ENCODE measurements around the gene LMF2.
"Not testable (repeated sequence)": the region's sequence is repeated elsewhere in the genome, so short reads cannot be mapped to it uniquely, and the experiment has no call there.

LMF2 gene

GRCh38 chr22:50544078-50544745 lies 36.7 kb upstream of the LMF2 start:
- DNase-seq (ENCODE audit: low spot score in 2 of 2) (peak; percentile 83 to 86), ATAC-seq (ENCODE audit: low read depth) (peak; percentile 54)
- Mint-ChIP-seq H3K4me3 (peak overlapping the region; percentile 75), H3K27ac (peak overlapping the region; percentile 91), H3K4me1 (peaks cover 18% of the 10 kb centered on the region), H3K9me3 (no peaks in the 10 kb centered on the region), H3K36me3 (no peaks in the 10 kb centered on the region), H3K27me3 (no peaks in the 10 kb centered on the region)

- Mint-ChIP-seq H3K9me3 (peaks cover 2% of the 10 kb centered on the region), H3K27ac (peak overlapping the region; percentile 100), H3K4me3 (peak overlapping the region; percentile 73), H3K27me3 (no peaks in the 10 kb centered on the region), H3K36me3 (peaks cover 2% of the 10 kb centered on the region), H3K4me1 (peaks cover 25% of the 10 kb centered on the region)
- DNase-seq (ENCODE audit: low spot score in 2 of 2) (peak in 1 of 2 donors; percentile 23), ATAC-seq (ENCODE audit: low read depth) (peak; percentile 10)
Observed at GRCh38 chr22:50542416-50542927, 35.0 kb upstream of the LMF2 start.

- DNase-seq (ENCODE audit: low spot score in 2 of 2); H3K36me3 Mint-ChIP-seq; H3K27me3 Mint-ChIP-seq; ATAC-seq (ENCODE audit: low read depth); H3K9me3 Mint-ChIP-seq: not testable (repeated sequence)
- Mint-ChIP-seq H3K27ac (peak overlapping the region; percentile 100), H3K4me1 (peaks cover 25% of the 10 kb centered on the region), H3K4me3 (peak overlapping the region; percentile 2)
Observed at GRCh38 chr22:50541667-50542026, 34.1 kb upstream of the LMF2 start.

- Mint-ChIP-seq H3K4me1 (peaks cover 25% of the 10 kb centered on the region), H3K27ac (peak overlapping the region; percentile 100), H3K36me3 (peaks cover 2% of the 10 kb centered on the region), H3K9me3 (peaks cover 2% of the 10 kb centered on the region), H3K4me3 (peak overlapping the region; percentile 9), H3K27me3 (no peaks in the 10 kb centered on the region)
- ATAC-seq (ENCODE audit: low read depth) (no peak), DNase-seq (ENCODE audit: low spot score in 2 of 2) (no peak)
Observed at GRCh38 chr22:50540381-50540780, 32.9 kb upstream of the LMF2 start.

- Mint-ChIP-seq H3K9me3 (peaks cover 2% of the 10 kb centered on the region), H3K4me1 (peaks cover 37% of the 10 kb centered on the region), H3K36me3 (peaks cover 2% of the 10 kb centered on the region), H3K4me3 (peak overlapping the region; percentile 40), H3K27me3 (no peaks in the 10 kb centered on the region), H3K27ac (peak overlapping the region; percentile 100)
- no peak for DNase-seq (ENCODE audit: low spot score in 2 of 2)
- ATAC-seq (ENCODE audit: low read depth): no peak
Observed at GRCh38 chr22:50537765-50538164, 30.3 kb upstream of the LMF2 start.

GRCh38 chr22:50536226-50536625 lies 28.7 kb upstream of the LMF2 start:
- ATAC-seq (ENCODE audit: low read depth): no peak
- Mint-ChIP-seq H3K27ac (peak overlapping the region; percentile 100), H3K9me3 (peaks cover 2% of the 10 kb centered on the region)

GRCh38 chr22:50535113-50535512 lies 27.6 kb upstream of the LMF2 start:
- Mint-ChIP-seq H3K27me3 (no peaks in the 10 kb centered on the region), H3K9me3 (peaks cover 2% of the 10 kb centered on the region), H3K36me3 (peaks cover 2% of the 10 kb centered on the region), H3K27ac (peak overlapping the region; percentile 98), H3K4me3 (peak overlapping the region; percentile 41), H3K4me1 (peaks cover 29% of the 10 kb centered on the region)
- no peak for ATAC-seq (ENCODE audit: low read depth)
- DNase-seq (ENCODE audit: low spot score in 2 of 2): no peak

More at GRCh38 chr22:50536226-50536625, 28.7 kb upstream of the LMF2 start:
- Mint-ChIP-seq H3K36me3 (peaks cover 2% of the 10 kb centered on the region), H3K4me1 (peaks cover 34% of the 10 kb centered on the region), H3K27me3 (no peaks in the 10 kb centered on the region), H3K4me3 (no peak overlapping the region)
- no peak for DNase-seq (ENCODE audit: low spot score in 2 of 2)

- peak overlapping the region; percentile 98 for H3K27ac Mint-ChIP-seq
Observed at GRCh38 chr22:50533856-50534711, 26.6 kb upstream of the LMF2 start.

GRCh38 chr22:50532824-50533796 lies 25.6 kb upstream of the LMF2 start:
- H3K4me3 Mint-ChIP-seq: peak overlapping the region; percentile 71
- H3K27ac Mint-ChIP-seq: peak overlapping the region; percentile 98
- peaks cover 2% of the 10 kb centered on the region for H3K36me3 Mint-ChIP-seq
- H3K27me3 Mint-ChIP-seq: no peaks in the 10 kb centered on the region
- peaks cover 26% of the 10 kb centered on the region for H3K4me1 Mint-ChIP-seq
- no peak for DNase-seq (ENCODE audit: low spot score in 2 of 2)
- peaks cover 2% of the 10 kb centered on the region for H3K9me3 Mint-ChIP-seq
- ATAC-seq (ENCODE audit: low read depth): no peak

More at GRCh38 chr22:50533856-50534711, 26.6 kb upstream of the LMF2 start:
- H3K27me3 Mint-ChIP-seq; DNase-seq (ENCODE audit: low spot score in 2 of 2); ATAC-seq (ENCODE audit: low read depth); H3K36me3 Mint-ChIP-seq; H3K9me3 Mint-ChIP-seq: not testable (repeated sequence)
- Mint-ChIP-seq H3K4me1 (peaks cover 25% of the 10 kb centered on the region), H3K4me3 (peak overlapping the region; percentile 80)

- Mint-ChIP-seq H3K27me3 (no peaks in the 10 kb centered on the region), H3K4me3 (peak overlapping the region; percentile 89), H3K27ac (peak overlapping the region; percentile 98), H3K4me1 (peaks cover 29% of the 10 kb centered on the region), H3K9me3 (no peaks in the 10 kb centered on the region), H3K36me3 (no peaks in the 10 kb centered on the region)
- no peak for ATAC-seq (ENCODE audit: low read depth)
- DNase-seq (ENCODE audit: low spot score in 2 of 2): no peak
Observed at GRCh38 chr22:50531962-50532674, 24.6 kb upstream of the LMF2 start.

- no peaks in the 10 kb centered on the region for H3K36me3 Mint-ChIP-seq
- H3K4me3 Mint-ChIP-seq: peak overlapping the region; percentile 89
- peak; percentile 78 to 82 for DNase-seq (ENCODE audit: low spot score in 2 of 2)
- H3K9me3 Mint-ChIP-seq: no peaks in the 10 kb centered on the region
- peak overlapping the region; percentile 98 for H3K27ac Mint-ChIP-seq
- peaks cover 35% of the 10 kb centered on the region for H3K4me1 Mint-ChIP-seq
- H3K27me3 Mint-ChIP-seq: no peaks in the 10 kb centered on the region
- peak; percentile 54 for ATAC-seq (ENCODE audit: low read depth)
Observed at GRCh38 chr22:50531546-50531961, 24.1 kb upstream of the LMF2 start.

GRCh38 chr22:50530877-50531545 lies 23.5 kb upstream of the LMF2 start:
- Mint-ChIP-seq H3K36me3 (no peaks in the 10 kb centered on the region), H3K27ac (peak overlapping the region; percentile 98), H3K4me3 (peak overlapping the region; percentile 89), H3K9me3 (no peaks in the 10 kb centered on the region), H3K4me1 (peaks cover 35% of the 10 kb centered on the region), H3K27me3 (no peaks in the 10 kb centered on the region)
- DNase-seq (ENCODE audit: low spot score in 2 of 2) (peak; percentile 87 to 88), ATAC-seq (ENCODE audit: low read depth) (peak; percentile 52)
